Stimulated activated CD4-positive, alpha-beta T cell treated with anti-CD3 and anti-CD28 coated beads, Interleukin-12 subunit alpha, Interleukin-12 subunit beta, amount 100 ng/mL, for 48 hours (primary cell): ENCODE data around the gene ARHGAP27.
"Not testable (repeated sequence)": the region's sequence is repeated elsewhere in the genome, so short reads cannot be mapped to it uniquely, and the experiment has no call there.

ENCODE experiments used
- DNase-seq, 3 donors: peaks; one replicate each; pipeline ENCODE4 v3.0.0-alpha.2; 2020; ENCODE audit warnings: low read depth in 2 of 3, low spot score in 1 of 3

The ARHGAP27 gene

DNA sequence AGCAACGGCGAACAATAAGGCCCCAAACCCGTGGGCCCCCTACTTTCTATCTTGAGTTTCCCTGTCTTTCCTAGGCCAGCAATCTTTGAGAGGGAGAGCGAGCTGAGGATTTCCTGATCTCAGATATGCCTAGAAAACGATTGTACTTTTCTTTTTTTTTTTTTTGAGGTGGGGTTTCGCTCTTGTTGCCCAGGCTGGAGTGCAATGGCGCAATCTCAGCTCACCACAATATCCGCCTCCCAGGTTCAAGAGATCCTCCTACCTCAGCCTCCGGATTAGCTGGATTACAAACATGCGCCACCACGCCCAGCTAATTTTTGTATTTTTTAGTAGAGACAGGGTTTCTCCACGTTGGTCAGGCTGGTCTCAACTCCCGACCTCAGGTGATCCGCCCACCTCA, 15.0 kb upstream of the ARHGAP27 start:
- not testable (repeated sequence) for DNase-seq

DNA sequence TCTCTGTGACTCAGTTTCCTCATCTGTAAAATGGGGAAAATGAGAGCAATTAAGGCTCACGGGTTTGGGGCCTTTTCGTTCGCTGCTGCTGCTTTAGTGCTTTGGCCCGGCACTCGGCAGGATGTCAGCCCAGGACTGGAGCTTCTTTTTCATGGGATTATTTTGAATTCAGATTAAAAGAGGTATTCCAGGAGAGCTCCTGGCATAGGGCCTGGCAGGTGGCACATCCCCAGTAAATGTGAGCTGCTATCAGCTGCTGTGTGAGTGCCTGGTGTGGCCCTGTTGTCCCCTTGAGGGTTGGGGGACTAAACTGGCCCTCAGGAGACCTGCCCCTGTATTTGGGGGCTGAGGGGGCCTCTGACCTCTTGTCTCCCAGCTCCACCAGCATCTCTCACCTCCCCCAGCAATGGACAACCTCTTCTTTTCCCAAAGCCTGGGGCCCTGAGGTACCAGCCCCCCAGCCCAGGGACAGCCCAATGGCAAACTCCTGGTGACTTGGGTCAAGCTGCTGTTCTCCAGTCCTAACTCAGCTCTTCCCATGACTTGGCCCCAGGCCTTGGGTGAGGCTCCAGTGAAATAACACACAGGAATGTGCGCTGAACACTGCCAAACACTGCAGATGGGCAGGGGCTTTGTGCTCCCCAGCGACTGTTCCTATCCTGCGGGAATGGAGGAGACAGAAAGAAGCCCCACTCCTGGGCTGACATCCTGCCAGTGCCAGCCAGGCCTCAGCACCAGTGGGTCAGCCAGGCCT, 14.4 kb upstream of the ARHGAP27 start:
- DNase-seq: not testable (repeated sequence)

DNA sequence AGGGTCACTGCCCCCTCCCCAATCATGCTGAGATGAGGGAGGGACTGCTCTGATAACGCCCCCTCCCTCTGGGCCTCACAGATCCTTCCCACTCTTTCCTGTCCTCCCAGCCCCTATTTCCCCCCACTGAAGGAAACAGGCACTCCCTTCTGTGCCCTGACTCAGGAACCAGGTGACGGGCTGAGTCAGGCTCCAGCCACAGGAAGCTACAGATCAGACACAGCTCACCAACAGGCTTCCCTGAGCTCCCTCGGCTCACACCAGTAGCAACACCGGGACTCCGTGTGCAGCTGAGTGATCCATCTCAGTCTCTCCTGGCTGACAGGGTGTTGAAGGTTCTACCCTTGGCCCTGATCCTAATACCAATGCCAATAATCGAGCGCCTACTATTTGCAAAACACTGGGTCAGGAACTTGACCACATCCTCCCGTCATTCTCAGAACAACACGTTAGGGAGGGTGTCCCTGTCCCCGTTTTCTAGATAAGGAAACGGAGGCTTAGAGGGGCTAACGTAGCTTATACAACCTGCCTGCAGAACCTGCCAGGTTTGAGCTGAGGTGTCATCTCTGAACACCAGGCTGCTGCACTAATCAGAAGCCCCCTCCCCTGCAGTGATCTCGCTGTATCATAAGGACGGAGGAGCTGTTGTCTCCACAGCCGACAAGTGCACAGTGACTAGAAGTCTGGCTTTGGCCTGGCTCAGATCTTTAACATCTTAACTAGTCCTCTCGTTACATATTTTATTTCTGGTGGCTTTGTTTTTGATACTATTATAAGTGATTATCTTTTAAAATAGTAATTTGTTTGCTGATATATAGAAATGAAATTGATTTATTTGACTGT, 13.5 kb upstream of the ARHGAP27 start:
- not testable (repeated sequence) for DNase-seq

DNA sequence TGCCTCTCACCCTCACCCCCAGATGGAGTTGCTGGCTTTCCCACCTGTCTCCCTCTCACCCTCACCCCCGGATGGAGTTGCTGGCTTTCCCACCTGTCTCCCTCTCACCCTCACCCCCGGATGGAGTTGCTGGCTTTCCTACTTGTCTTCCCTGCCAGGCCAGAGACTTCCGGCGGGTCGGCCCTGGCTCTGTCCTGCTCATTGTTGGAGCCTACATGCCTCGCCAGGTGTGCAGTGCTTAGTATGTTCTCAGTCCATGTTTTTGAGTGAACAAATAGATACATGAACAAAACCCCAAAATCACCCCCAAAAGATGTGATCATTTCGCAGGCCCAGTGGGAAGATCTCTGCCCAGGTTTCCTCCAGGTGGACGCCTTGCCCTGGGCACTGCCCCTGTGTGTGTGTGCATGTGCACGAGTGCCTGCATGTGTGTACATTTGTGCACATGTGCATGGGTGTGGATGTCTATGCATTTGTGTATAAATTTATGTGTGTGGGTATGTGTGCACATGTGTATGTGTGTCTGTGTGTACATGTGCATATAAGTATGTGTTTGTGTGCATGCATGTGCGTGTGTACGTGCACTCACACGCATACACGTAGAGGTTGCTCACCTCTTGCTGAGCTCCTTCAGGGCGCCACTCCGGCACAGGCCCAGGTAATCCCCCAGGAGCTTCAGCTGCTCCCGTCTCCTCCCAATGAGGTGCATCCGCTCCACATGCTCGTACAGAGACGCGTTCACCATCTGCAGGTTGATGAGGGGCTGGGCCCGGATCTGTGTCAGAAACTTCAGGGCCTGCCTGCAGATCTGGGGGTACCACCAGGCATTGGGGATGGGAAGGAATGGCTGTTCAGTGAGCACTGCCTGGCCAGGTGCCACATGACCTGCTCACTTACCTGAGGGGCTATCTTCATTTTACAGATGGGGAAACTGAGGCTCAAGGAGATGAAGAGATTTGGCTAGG, 12.5 kb upstream of the ARHGAP27 start:
- not testable (repeated sequence) for DNase-seq

DNA sequence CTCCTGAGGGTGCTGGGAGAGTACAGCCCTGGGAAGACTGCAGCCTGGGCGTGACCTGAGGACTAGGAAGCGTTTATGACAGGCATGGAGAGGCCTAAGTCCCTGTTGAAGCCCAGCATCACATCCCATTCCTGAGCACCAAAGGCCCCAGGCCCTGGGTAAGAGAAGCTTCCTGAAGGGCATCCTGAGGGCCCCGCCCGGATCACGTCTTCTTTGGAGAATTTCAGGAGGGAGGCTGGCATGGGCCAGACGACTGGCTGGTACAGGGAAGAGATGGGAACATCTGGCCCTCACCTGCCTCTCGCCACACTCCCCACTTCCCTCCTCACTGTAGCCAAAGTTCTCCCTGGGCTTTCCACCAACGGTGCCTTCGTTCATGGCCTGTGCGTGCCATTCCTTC, 11.6 kb upstream of the ARHGAP27 start:
- not testable (repeated sequence) for DNase-seq

DNA sequence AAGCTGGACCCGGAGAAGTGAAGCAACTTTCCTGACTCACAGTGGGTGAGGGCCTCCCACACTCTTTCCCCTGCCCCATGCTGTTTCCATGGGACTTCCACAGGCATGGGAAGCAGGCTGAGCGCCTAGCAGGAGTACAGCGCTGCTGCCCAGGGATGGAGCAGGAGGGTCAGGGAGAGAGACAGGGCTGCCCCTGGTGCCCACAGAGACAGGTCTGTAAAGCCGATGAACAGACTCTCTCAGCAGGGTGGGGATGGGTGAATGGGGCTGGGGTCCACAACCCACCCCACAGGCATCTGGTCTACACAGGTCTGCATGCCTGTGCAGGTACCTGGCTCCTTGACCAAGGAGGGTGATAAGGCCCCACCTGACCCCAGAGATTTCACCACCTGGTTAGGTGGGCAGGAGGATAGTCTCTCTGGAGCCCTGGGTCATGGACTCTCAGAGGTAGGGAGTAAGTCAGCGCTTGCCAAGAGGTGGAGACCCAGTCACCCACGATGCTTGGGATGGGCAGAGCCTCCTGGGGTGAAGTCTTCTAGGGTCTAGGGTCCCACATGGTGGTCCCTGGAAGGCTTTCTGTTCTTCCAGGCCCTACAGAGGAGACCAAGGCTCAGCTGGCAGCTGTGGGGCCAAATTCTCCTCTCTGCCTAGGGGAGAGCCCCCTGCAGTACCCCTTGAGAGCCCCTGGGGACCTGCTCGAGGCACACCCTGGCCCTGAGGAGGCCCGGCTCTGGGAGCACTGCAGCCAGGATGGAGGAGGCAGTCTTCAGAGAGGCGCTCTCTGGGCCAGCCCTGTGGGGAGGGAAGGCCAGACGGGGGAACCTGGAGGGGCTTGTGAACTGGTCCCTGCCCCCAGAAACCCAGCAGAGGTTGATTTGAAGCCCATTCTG, 10.9 kb upstream of the ARHGAP27 start:
- not testable (repeated sequence) for DNase-seq

DNA sequence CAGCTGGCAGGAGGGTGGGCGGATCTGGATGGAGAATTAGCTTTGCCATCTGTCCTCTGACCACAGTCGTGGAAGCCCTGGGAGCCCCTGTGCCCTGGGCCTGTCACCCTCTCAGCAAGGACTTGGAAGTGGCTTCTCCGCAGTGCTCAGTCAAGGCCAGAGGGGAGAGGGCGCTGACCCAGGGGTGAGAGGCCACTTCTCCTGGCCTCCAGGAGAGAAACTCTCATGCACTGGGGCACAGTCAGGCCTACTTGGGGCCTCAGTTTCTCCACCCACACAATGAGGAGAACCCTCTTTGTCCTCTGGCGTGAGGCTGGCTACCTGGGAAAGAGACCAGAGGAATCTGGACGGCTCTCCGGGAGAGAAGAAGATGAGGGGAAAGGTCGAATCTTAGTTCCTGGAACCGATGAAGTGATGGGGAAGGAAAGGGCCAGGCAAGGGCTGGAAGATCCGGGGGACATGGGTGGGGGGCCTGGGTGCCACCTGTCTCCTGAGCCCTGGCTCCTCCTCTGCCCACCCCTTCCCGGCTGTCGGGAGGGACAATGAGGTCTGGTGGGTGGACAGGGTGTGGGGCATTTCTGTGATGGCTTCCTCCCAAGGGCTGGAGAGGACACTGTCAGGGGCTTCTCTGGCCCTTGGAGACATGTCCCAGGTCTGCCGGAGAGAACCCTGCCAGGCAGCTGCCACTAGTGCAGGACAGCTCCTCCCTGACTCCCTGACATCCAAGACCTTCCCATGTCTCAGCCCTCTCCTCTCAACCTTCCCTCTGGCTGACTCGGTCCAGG, 9.0 kb upstream of the ARHGAP27 start:
- DNase-seq: no peak

DNA sequence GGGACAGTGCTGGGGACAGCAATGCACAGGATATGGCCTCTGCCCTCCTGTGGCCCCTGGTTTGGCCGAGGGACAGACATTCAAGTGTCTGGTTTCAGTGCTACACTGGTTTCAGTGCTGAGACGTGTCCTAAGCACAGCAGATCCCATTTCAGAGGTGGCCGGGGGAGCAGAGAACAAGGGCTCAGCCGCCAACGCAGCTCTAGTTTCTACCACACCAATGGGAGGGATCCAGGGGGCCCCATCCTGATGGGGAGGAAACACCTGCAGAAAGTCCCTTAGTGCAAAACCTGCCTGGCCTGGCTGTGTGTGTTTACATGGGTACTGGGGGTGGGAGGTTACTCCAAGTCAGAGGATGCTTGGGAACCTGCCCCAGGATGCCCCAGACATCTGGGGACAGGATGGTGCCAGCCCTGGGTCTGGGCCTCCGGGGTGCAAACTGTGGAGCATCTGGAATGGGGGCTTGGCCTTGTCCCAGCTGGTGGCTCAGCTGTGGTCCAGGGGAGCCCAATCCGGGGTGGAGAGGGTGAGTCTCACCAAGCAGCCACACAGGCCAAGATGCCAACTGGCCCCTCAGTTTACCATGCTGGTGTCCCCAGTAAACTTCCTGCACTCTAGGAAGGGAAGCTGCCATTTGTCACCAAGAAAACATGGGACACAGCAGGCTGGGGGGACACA, 8.3 kb upstream of the ARHGAP27 start:
- not testable (repeated sequence) for DNase-seq

DNA sequence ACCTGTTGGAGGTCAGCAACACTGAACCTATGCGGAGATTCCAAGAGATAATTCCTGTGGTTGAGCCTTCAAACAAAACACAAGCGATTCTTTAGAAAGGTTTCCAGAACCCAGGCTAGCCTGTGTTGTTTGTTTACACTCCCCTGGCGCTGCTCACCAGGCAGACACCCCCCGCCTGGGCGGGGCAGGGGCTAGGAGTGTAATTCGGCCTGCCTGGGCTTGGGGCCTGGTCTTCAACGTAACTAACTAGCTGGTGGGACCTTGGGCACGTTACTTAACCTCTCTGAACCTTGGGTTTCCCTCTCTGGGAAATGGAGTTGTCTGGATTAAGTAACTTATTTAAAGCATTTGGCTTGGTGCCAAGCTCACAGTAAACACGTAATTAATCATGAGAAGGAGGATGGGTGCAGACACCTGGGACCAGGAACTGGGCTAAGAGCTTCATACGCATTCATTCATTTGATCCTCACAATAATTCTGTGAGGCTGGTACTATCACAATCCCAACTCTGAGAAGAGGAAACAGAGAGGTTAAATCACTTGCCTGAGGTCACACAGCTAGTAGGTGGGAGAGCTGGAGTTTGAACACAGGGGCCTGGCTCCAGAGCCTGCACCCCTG, 7.6 kb upstream of the ARHGAP27 start:
- DNase-seq: no peak

DNA sequence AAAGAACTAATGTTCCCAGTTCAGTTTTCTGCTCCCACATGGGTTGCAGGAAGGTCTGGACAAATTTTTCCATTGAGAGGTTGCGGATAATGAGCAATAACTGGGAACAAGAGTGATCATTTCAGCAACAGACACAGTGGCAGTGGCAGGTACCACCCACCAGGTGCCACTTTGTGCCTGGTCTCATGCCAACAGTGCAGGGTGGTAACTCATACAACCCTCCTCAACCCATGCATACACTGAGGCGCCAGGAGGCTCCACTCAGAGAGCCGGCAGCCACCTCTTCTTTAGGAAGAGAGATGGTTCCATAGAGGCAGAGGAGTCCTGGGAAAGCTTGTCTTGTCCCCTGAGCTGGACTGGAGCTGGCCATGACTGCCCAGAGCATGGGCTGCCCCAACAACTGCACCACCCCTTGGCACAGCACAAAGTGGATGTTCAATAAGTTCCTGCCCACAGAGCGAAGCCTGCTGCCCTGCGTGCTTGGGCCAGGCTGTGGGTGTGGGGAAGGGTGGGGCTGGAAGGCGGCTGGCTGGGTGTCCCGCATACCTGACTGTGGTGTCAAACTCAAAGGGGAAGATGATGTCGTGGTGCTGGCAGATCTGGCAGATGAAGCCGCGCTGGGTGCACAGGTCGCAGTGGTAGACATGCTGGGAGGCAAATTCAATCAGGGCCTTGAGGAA, 6.4 kb upstream of the ARHGAP27 start:
- no peak for DNase-seq

DNA sequence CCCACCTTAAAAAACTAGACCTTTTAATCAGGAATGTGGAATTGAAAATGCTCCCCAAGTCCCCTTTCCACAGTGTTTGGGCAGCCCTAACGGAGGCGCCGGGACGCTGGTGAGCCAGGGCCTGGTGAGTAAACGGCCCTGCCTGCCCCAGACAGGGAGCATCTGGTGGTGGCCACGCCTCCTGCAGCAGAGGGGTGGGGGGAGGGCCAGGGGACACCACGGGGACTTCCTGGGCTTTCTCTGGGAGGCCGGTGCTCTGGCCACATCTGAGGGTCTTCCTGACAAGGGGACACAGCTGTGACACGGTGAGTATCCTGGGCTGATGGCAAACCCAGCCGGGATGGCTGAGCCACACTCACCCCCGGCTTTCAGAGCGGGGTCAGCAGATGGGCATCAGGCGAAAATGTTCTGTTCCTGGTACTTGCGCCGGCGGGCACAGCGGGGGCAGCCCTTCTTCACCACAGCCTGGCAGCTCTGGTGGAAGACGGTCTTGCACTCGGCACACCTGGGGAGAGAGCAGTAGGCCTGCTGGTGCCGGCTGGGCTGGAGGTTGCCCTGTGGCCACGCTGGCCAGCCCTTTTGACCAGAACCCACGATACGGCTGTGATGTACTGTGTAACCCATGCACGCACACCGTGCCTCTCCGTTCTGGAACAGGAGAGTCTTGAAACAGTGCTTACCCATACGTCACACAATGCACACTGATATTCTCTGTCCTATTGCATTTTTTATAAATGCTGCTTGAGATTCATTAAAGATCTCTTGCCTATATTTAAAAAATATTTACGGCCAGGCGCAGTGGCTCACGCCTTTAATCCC, 5.0 kb upstream of the ARHGAP27 start:
- DNase-seq: no peak

DNA sequence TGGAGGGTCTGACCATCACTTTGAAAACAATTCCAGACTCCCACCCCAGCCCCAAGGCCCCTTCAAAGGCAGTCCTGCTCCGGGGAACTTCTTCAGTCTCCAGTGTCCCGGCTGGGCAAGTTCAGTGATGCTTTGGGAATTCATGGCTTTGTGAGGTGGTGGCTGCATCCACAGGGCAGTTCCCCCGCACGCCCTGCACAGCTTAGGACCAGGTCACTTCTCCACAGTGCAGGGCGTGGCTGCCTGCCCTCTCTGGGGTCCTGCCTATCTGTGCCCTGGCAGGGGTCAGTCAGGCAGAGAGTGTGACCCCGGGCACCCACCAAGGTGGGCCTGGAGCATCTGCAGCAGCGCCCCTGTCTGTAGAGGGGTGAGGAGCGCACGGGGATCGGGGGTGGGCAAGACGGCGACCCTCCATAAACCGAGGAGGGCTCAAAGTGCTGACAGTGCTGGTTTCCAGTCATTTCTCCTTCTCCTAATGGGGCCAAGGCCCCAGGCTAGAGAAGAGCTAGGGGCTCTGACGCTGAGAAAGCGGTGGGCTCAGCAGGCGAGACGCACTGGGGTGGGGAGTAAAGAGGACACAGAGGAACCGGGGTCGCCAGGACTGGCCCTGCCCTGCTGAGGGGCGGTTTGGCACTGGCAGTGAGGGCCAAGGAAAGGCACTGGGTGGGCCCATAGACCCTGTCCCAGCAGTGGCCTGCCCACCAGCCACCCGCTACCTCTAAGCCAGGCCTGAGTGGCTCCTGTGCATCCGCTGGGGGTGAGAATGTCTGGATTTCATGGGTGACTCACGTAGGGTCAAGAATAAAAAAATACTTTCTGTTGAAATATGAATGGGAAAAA, 4.2 kb upstream of the ARHGAP27 start:
- DNase-seq: no peak

DNA sequence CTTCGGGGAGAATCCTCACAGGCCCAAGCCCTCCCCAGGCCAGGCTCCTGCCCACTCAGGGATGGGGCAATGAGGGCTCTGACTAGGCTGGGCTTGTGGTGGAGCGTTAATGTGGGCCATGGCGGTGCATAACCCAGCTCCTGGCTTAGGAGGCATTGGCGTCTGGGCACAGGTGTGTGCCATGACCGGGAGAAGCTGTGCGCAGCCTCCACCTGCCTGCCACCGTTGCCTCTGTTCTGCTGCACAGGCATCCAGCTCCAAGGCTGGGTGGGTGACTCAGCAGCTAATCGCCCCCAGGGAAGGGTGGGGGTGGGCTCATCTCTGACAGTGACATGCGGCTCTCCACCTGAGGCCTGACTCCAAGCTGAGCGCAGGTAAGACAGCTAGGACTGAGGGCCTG, 3.5 kb upstream of the ARHGAP27 start:
- DNase-seq: no peak

DNA sequence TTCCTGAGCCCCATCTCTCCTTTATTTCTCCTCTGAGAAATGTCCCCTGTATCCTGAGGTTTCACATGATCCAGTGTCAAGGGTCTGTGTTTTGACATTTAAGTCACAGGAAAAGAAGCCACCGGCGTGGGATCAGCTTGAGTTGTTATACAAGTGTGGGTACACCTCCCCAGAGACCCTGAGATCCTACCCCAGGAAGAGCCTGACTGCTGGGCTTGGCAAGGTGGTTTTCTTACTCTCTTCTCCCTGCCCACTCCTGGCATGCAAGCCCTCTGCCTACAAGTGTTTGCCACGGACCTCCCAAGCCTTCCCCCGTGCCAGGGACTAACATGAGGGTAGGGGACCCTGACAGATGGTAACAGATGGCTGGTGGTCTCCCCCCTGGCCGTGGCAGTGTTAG, 2.8 kb upstream of the ARHGAP27 start:
- no peak for DNase-seq

DNA sequence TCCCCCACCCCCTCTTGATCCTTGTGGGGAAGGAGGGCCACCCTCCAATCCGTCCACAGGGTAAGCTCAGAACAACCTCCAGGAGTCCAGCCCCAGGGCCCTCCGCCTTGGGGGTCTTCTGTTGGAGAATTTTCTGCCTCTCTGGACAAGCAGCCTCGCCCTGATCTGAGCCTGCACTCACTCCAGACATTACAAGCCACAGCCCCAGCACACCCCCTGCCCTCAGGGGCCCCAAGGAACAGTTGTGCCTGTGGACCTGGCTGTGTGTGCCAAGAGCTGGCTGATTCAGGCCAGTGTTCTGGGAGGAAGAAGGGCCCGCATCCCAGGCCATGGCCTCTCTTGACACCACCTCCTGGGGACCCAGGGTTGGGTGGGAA, 477 bp upstream of the ARHGAP27 start:
- no peak for DNase-seq
